Central memory CD8-positive, alpha-beta T cell (primary cell): Measurements from ENCODE around the gene EVI2B.
"Not testable (repeated sequence)": the region's sequence is repeated elsewhere in the genome, so short reads cannot be mapped to it uniquely, and the experiment has no call there.

ENCODE experiments used
- ATAC-seq: fragments of 150-1000 bp; cut with Tn5 transposase; replicated peaks from 2 replicates; pipeline ENCODE4 v1.10.0; 2022; ENCODE audit warnings: mild to moderate bottlenecking, moderate FRiP score, moderate number of reproducible peaks; ENCODE audit not compliant: poor library complexity, severe bottlenecking; ENCODE audit errors: extremely low read depth
- DNase-seq, 2 donors: peaks; one replicate each; pipeline ENCODE4 v3.0.0; 2021; ENCODE audit warnings: low spot score in 2 of 2
- H3K27ac Mint-ChIP-seq: one replicate; pipeline ENCODE4 v1.8.0; 2022; ENCODE audit warnings: low read depth, mild to moderate bottlenecking, moderate library complexity, mixed read lengths
- H3K27me3 Mint-ChIP-seq: one replicate; pipeline ENCODE4 v1.8.0; 2022; ENCODE audit warnings: mixed read lengths
- H3K36me3 Mint-ChIP-seq: one replicate; pipeline ENCODE4 v1.8.0; 2022; ENCODE audit warnings: mild to moderate bottlenecking, moderate library complexity, mixed read lengths; ENCODE audit not compliant: insufficient read depth
- H3K4me1 Mint-ChIP-seq: one replicate; pipeline ENCODE4 v1.8.0; 2022; ENCODE audit warnings: mixed read lengths
- H3K4me3 Mint-ChIP-seq: one replicate; pipeline ENCODE4 v1.8.0; 2022; ENCODE audit warnings: mild to moderate bottlenecking, moderate library complexity, mixed read lengths
- H3K9me3 Mint-ChIP-seq: one replicate; pipeline ENCODE4 v1.8.0; 2022; ENCODE audit warnings: mixed read lengths

EVI2B gene, protein sequence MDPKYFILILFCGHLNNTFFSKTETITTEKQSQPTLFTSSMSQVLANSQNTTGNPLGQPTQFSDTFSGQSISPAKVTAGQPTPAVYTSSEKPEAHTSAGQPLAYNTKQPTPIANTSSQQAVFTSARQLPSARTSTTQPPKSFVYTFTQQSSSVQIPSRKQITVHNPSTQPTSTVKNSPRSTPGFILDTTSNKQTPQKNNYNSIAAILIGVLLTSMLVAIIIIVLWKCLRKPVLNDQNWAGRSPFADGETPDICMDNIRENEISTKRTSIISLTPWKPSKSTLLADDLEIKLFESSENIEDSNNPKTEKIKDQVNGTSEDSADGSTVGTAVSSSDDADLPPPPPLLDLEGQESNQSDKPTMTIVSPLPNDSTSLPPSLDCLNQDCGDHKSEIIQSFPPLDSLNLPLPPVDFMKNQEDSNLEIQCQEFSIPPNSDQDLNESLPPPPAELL

GRCh38 chr17:31313982-31314781, at the start of gene EVI2B:
Gene EVI2B (minus strand): TSS chr17:31314054. CDS start chr17:31305609, 8,445 bp downstream.
- no peaks in the 10 kb centered on the region for H3K27me3 Mint-ChIP-seq
- DNase-seq (no peak), ATAC-seq (peak; percentile 50)
- H3K4me3 Mint-ChIP-seq = peak within 1 kb of the TSS; percentile 85
- H3K36me3 Mint-ChIP-seq = peaks cover 20% of the 10 kb centered on the region
- H3K9me3 Mint-ChIP-seq = no peaks in the 10 kb centered on the region
- H3K27ac Mint-ChIP-seq = peak within 1 kb of the TSS; percentile 90
- peaks cover 37% of the 10 kb centered on the region for H3K4me1 Mint-ChIP-seq

- Mint-ChIP-seq H3K27ac (no peak overlapping the region), H3K4me1 (no peaks in the 10 kb centered on the region), H3K27me3 (no peaks in the 10 kb centered on the region), H3K9me3 (no peaks in the 10 kb centered on the region), H3K4me3 (no peak overlapping the region), H3K36me3 (peaks cover 41% of the 10 kb centered on the region)
- DNase-seq = no peak
- no peak for ATAC-seq
Observed at GRCh38 chr17:31357839-31358394, 44.1 kb upstream of the EVI2B start.

GRCh38 chr17:31357091-31357490, 43.2 kb upstream of the EVI2B start:
- no peak for DNase-seq
- Mint-ChIP-seq H3K4me3 (no peak overlapping the region), H3K27me3 (no peaks in the 10 kb centered on the region), H3K27ac (no peak overlapping the region), H3K9me3 (no peaks in the 10 kb centered on the region), H3K4me1 (no peaks in the 10 kb centered on the region), H3K36me3 (peaks cover 42% of the 10 kb centered on the region)
- ATAC-seq = no peak

GRCh38 chr17:31355935-31356334, 42.1 kb upstream of the EVI2B start:
- no peak for ATAC-seq
- no peak for DNase-seq
- Mint-ChIP-seq H3K4me3 (no peak overlapping the region), H3K4me1 (no peaks in the 10 kb centered on the region), H3K36me3 (peaks cover 40% of the 10 kb centered on the region), H3K27me3 (no peaks in the 10 kb centered on the region), H3K9me3 (no peaks in the 10 kb centered on the region), H3K27ac (no peak overlapping the region)

DNA sequence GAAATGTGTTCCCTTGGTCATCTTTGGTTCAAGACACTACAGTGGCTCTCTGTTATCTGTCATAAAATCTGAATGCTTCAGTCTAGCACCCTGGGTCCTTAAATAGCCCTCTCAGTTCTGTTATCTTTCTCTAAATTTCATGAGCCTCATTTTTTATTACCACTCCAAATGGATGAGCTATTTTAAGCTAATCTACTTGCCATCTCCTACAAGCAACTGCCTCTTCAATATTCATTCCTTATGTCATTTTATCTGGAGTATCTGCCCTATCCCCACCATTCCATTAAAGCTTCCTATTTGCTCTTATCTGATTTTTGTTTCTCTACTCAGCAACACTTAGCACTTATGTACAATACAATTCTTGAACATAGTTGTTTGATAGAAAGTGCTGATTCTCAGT, 35.6 kb upstream of the EVI2B start:
- DNase-seq (no peak), ATAC-seq (no peak)
- Mint-ChIP-seq H3K4me1 (no peaks in the 10 kb centered on the region), H3K27ac (no peak overlapping the region), H3K4me3 (no peak overlapping the region), H3K27me3 (no peaks in the 10 kb centered on the region), H3K9me3 (no peaks in the 10 kb centered on the region), H3K36me3 (peaks cover 30% of the 10 kb centered on the region)

DNA sequence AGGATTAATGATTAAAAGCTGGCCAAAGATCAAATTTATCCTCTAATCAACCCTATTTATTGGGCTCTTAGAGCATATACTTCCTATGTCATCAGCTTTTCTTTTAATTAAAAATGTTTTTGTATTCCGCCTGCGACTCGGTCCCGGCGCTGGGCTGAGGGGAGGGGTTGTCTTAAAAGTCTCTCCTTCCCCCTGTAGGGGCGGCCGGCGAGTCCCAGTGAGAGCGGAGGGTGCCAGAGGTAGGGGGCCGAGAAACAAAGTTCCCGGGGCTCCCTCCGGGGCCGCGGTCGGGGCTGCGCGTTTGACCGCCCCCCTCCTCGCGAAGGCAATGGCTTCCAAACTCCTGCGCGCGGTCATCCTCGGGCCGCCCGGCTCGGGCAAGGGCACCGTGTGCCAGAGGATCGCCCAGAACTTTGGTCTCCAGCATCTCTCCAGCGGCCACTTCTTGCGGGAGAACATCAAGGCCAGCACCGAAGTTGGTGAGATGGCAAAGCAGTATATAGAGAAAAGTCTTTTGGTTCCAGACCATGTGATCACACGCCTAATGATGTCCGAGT, 31.4 kb upstream of the EVI2B start:
- not testable (repeated sequence) for DNase-seq, H3K4me1 Mint-ChIP-seq, H3K27me3 Mint-ChIP-seq, H3K4me3 Mint-ChIP-seq, ATAC-seq, H3K9me3 Mint-ChIP-seq, H3K27ac Mint-ChIP-seq
- H3K36me3 Mint-ChIP-seq = peaks cover 17% of the 10 kb centered on the region

GRCh38 chr17:31339906-31340661, 26.2 kb upstream of the EVI2B start:
- ATAC-seq (no peak), DNase-seq (no peak)
- H3K27me3 Mint-ChIP-seq = no peaks in the 10 kb centered on the region
- no peak overlapping the region for H3K27ac Mint-ChIP-seq
- H3K4me1 Mint-ChIP-seq = no peaks in the 10 kb centered on the region
- H3K9me3 Mint-ChIP-seq = no peaks in the 10 kb centered on the region
- H3K4me3 Mint-ChIP-seq = no peak overlapping the region
- H3K36me3 Mint-ChIP-seq = peaks cover 19% of the 10 kb centered on the region

- no peaks in the 10 kb centered on the region for H3K4me1 Mint-ChIP-seq
- ATAC-seq (no peak), DNase-seq (no peak)
- peaks cover 9% of the 10 kb centered on the region for H3K36me3 Mint-ChIP-seq
- no peak overlapping the region for H3K27ac Mint-ChIP-seq
- no peaks in the 10 kb centered on the region for H3K27me3 Mint-ChIP-seq
- no peaks in the 10 kb centered on the region for H3K9me3 Mint-ChIP-seq
- H3K4me3 Mint-ChIP-seq = no peak overlapping the region
Observed at GRCh38 chr17:31329221-31329620, 15.4 kb upstream of the EVI2B start.

DNA sequence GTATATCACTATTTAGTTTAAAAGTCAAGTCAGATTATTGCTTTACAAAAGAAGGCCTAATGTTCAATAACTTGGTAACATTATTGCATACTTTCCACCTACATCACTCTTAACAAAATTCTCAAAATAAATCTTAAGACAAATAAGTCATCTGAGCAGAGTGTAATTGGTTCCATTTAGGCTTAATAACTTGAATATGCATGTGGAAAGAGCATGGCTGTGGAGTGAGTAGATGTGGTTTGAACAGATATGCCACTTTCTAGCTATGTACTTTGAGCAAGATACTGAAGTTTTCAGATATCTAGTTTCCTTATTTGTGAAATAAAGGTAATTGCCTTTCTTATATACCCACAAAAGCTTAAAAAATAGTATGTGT, 14.3 kb upstream of the EVI2B start:
- DNase-seq (no peak), ATAC-seq (no peak)
- H3K27me3 Mint-ChIP-seq = no peaks in the 10 kb centered on the region
- H3K36me3 Mint-ChIP-seq = peaks cover 10% of the 10 kb centered on the region
- H3K4me3 Mint-ChIP-seq = no peak overlapping the region
- H3K27ac Mint-ChIP-seq = no peak overlapping the region
- H3K9me3 Mint-ChIP-seq = no peaks in the 10 kb centered on the region
- peaks cover 6% of the 10 kb centered on the region for H3K4me1 Mint-ChIP-seq

- Mint-ChIP-seq H3K9me3 (no peaks in the 10 kb centered on the region), H3K27me3 (no peaks in the 10 kb centered on the region), H3K4me3 (no peak overlapping the region), H3K36me3 (peaks cover 10% of the 10 kb centered on the region), H3K27ac (no peak overlapping the region), H3K4me1 (peaks cover 6% of the 10 kb centered on the region)
- no peak for DNase-seq
- ATAC-seq = no peak
Observed at GRCh38 chr17:31327534-31328159, 13.8 kb upstream of the EVI2B start.

GRCh38 chr17:31323551-31323950, 9.7 kb upstream of the EVI2B start:
- peaks cover 21% of the 10 kb centered on the region for H3K36me3 Mint-ChIP-seq
- H3K9me3 Mint-ChIP-seq = no peaks in the 10 kb centered on the region
- no peak for ATAC-seq
- H3K27me3 Mint-ChIP-seq = no peaks in the 10 kb centered on the region
- H3K4me3 Mint-ChIP-seq = no peak overlapping the region
- peaks cover 18% of the 10 kb centered on the region for H3K4me1 Mint-ChIP-seq
- no peak for DNase-seq
- peak overlapping the region; percentile 2 for H3K27ac Mint-ChIP-seq

GRCh38 chr17:31321966-31322365, 8.1 kb upstream of the EVI2B start:
- DNase-seq = peak in 1 of 2 donors; percentile 31
- Mint-ChIP-seq H3K4me1 (peaks cover 29% of the 10 kb centered on the region), H3K27ac (peak overlapping the region; percentile 96), H3K36me3 (peaks cover 23% of the 10 kb centered on the region), H3K4me3 (peak overlapping the region; percentile 77), H3K27me3 (no peaks in the 10 kb centered on the region), H3K9me3 (no peaks in the 10 kb centered on the region)
- peak; percentile 35 for ATAC-seq
